GM19239 (cell line): ENCODE measurements around the gene NFASC.

ENCODE experiments used
- DNase-seq: peaks from one replicate; pipeline ENCODE4 v3.0.0; 2011; ENCODE audit warnings: low spot score; ENCODE audit not compliant: insufficient read length
- FAIRE-seq: peaks from 2 replicates; lab custom pipeline; 2011; peaks lifted over from hg19 to GRCh38; lab: Jason Lieb, UNC

Gene NFASC

GRCh38 chr1:204870160-204870912, at the start of gene NFASC:
Gene NFASC, plus strand, starts transcription at chr1:204870862. Its CDS starts 73,454 bp downstream, at chr1:204944316.
- no peak for FAIRE-seq

GRCh38 chr1:204821476-204821875, 49.2 kb upstream of the NFASC start:
- DNase-seq (no peak), FAIRE-seq (no peak)

More at GRCh38 chr1:204870160-204870912, at the start of gene NFASC:
- no peak for DNase-seq

GRCh38 chr1:204821924-204822323, 48.7 kb upstream of the NFASC start:
- FAIRE-seq = no peak
- no peak for DNase-seq

- DNase-seq (peak; percentile 61), FAIRE-seq (no peak)
Observed at GRCh38 chr1:204826970-204827369, 43.7 kb upstream of the NFASC start.

- FAIRE-seq (no peak), DNase-seq (no peak)
Observed at GRCh38 chr1:204828352-204828850, 42.3 kb upstream of the NFASC start.

- DNase-seq (no peak), FAIRE-seq (no peak)
Observed at GRCh38 chr1:204829133-204829825, 41.4 kb upstream of the NFASC start.

- no peak for DNase-seq
- FAIRE-seq = no peak
Observed at GRCh38 chr1:204830747-204831146, 39.9 kb upstream of the NFASC start.

- DNase-seq (no peak), FAIRE-seq (no peak)
Observed at GRCh38 chr1:204831186-204831585, 39.5 kb upstream of the NFASC start.

- no peak for FAIRE-seq
- DNase-seq = no peak
Observed at GRCh38 chr1:204834336-204834735, 36.3 kb upstream of the NFASC start.

GRCh38 chr1:204834752-204835151, 35.9 kb upstream of the NFASC start:
- DNase-seq (no peak), FAIRE-seq (no peak)

- FAIRE-seq (no peak), DNase-seq (no peak)
Observed at GRCh38 chr1:204835737-204836136, 34.9 kb upstream of the NFASC start.

- no peak for DNase-seq
- FAIRE-seq = no peak
Observed at GRCh38 chr1:204836856-204837255, 33.8 kb upstream of the NFASC start.

- no peak for DNase-seq
- FAIRE-seq = no peak
Observed at GRCh38 chr1:204837440-204838084, 33.1 kb upstream of the NFASC start.

GRCh38 chr1:204841316-204841715, 29.3 kb upstream of the NFASC start:
- no peak for DNase-seq

GRCh38 chr1:204841798-204842197, 28.9 kb upstream of the NFASC start:
- FAIRE-seq (no peak), DNase-seq (no peak)

More at GRCh38 chr1:204841316-204841715, 29.3 kb upstream of the NFASC start:
- no peak for FAIRE-seq

GRCh38 chr1:204842369-204842768, 28.3 kb upstream of the NFASC start:
- FAIRE-seq = no peak
- no peak for DNase-seq

- DNase-seq = no peak
- FAIRE-seq = no peak
Observed at GRCh38 chr1:204842892-204843291, 27.8 kb upstream of the NFASC start.

- DNase-seq = no peak
- FAIRE-seq = no peak
Observed at GRCh38 chr1:204846546-204846945, 24.1 kb upstream of the NFASC start.

GRCh38 chr1:204848579-204848978, 22.1 kb upstream of the NFASC start:
- FAIRE-seq = no peak
- no peak for DNase-seq

GRCh38 chr1:204852854-204853253, 17.8 kb upstream of the NFASC start:
- DNase-seq = no peak
- no peak for FAIRE-seq

GRCh38 chr1:204853436-204853835, 17.2 kb upstream of the NFASC start:
- no peak for DNase-seq
- no peak for FAIRE-seq
